H9 (cell line): ENCODE results near the gene CORO7. TPM values are rescaled to one million over a fixed set of nuclear protein-coding genes. Genes with fewer than 3 reads are reported as not detected.

ENCODE experiments used
- DNase-seq: peaks from one replicate; pipeline ENCODE4 v3.0.0-alpha.2; 2017
- H2AFZ ChIP-seq: one replicate; pipeline ENCODE4 v1.6.1; 2013; ENCODE audit warnings: mild to moderate bottlenecking, low read length, control low read depth, moderate library complexity
- H2AK5ac ChIP-seq: 2 replicates; pipeline ENCODE4 v1.6.1; 2013; ENCODE audit warnings: low read length, control low read depth, mixed read lengths; ENCODE audit not compliant: insufficient read length
- H2BK120ac ChIP-seq: one replicate; pipeline ENCODE4 v1.6.1; 2013; ENCODE audit warnings: low read depth, mild to moderate bottlenecking, low read length, control low read depth, inconsistent platforms; ENCODE audit not compliant: poor library complexity, severe bottlenecking
- H2BK12ac ChIP-seq: 2 replicates; pipeline ENCODE4 v1.6.1; 2013; ENCODE audit warnings: low read length, control low read depth, mixed read lengths, low read depth; ENCODE audit not compliant: insufficient read length
- H2BK15ac ChIP-seq: 2 replicates; pipeline ENCODE4 v1.6.1; 2013; ENCODE audit warnings: low read depth, low read length, control low read depth
- H2BK20ac ChIP-seq: one replicate; pipeline ENCODE4 v1.6.1; 2013; ENCODE audit warnings: low read depth, mild to moderate bottlenecking, low read length, control low read depth, inconsistent platforms; ENCODE audit not compliant: poor library complexity, severe bottlenecking
- H2BK5ac ChIP-seq: 2 replicates; pipeline ENCODE4 v1.6.1; 2013; ENCODE audit warnings: low read length, control low read depth, mixed read lengths; ENCODE audit not compliant: insufficient read length
- H3K14ac ChIP-seq: 2 replicates; pipeline ENCODE4 v1.6.1; 2013; ENCODE audit warnings: low read length, control low read depth; ENCODE audit not compliant: insufficient read depth
- H3K18ac ChIP-seq: 2 replicates; pipeline ENCODE4 v1.6.1; 2013; ENCODE audit warnings: low read depth, mild to moderate bottlenecking, mixed read lengths, low read length, control low read depth; ENCODE audit not compliant: insufficient read length
- H3K23ac ChIP-seq: 2 replicates; pipeline ENCODE4 v1.6.1; 2013; ENCODE audit warnings: low read length, control low read depth, mixed read lengths, low read depth; ENCODE audit not compliant: insufficient read length
- H3K23me2 ChIP-seq: 2 replicates; pipeline ENCODE4 v1.6.1; 2013; ENCODE audit warnings: low read depth, mild to moderate bottlenecking, mixed read lengths, low read length, control low read depth; ENCODE audit not compliant: insufficient read length, poor library complexity, severe bottlenecking
- H3K27ac ChIP-seq: 2 replicates; pipeline ENCODE4 v1.5.1; 2013; ENCODE audit warnings: low read length, control low read depth, mixed read lengths, low read depth; ENCODE audit not compliant: insufficient read length
- H3K27me3 ChIP-seq: 2 replicates; pipeline ENCODE4 v1.6.1; 2013; ENCODE audit warnings: low read length, control low read depth, inconsistent platforms; ENCODE audit not compliant: insufficient read depth
- H3K4ac ChIP-seq: 2 replicates; pipeline ENCODE4 v1.6.1; 2013; ENCODE audit warnings: low read depth, mild to moderate bottlenecking, control low read depth, inconsistent platforms, low read length, moderate library complexity
- H3K4me1 ChIP-seq: 2 replicates; pipeline ENCODE4 v1.6.1; 2013; ENCODE audit warnings: low read length, control low read depth, inconsistent platforms; ENCODE audit not compliant: insufficient read depth
- H3K4me2 ChIP-seq: 2 replicates; pipeline ENCODE4 v1.6.1; 2013; ENCODE audit warnings: low read length, control low read depth, mixed read lengths; ENCODE audit not compliant: insufficient read length, insufficient read depth
- H3K56ac ChIP-seq: 2 replicates; pipeline ENCODE4 v1.6.1; 2013; ENCODE audit warnings: low read depth, mild to moderate bottlenecking, mixed read lengths, low read length, control low read depth; ENCODE audit not compliant: insufficient read length
- H3K79me1 ChIP-seq: 2 replicates; pipeline ENCODE4 v1.6.1; 2013; ENCODE audit warnings: low read depth, mild to moderate bottlenecking, moderate library complexity, low read length, control low read depth, inconsistent platforms; ENCODE audit not compliant: insufficient read depth, poor library complexity, severe bottlenecking
- H3K79me2 ChIP-seq: 2 replicates; pipeline ENCODE4 v1.6.1; 2013; ENCODE audit warnings: low read length, control low read depth, inconsistent platforms; ENCODE audit not compliant: insufficient read depth
- H3K9ac ChIP-seq: 2 replicates; pipeline ENCODE4 v1.6.1; 2013; ENCODE audit warnings: low read length, control low read depth, mixed read lengths; ENCODE audit not compliant: insufficient read length; ENCODE audit errors: extremely low read depth
- H3K9me3 ChIP-seq: one replicate; pipeline ENCODE4 v1.6.1; 2013; ENCODE audit warnings: low read depth, low read length, inconsistent platforms; ENCODE audit not compliant: control insufficient read depth
- H3T11ph ChIP-seq: one replicate; pipeline ENCODE4 v1.6.1; 2013; ENCODE audit warnings: mild to moderate bottlenecking, low read length, control low read depth, inconsistent platforms
- H4K20me1 ChIP-seq: one replicate; pipeline ENCODE4 v1.6.1; 2013; ENCODE audit not compliant: control insufficient read depth, insufficient read length, insufficient read depth
- H4K5ac ChIP-seq: 2 replicates; pipeline ENCODE4 v1.6.1; 2013; ENCODE audit warnings: low read depth, mild to moderate bottlenecking, mixed read lengths, low read length, control low read depth; ENCODE audit not compliant: insufficient read length
- H4K8ac ChIP-seq: replicated peaks from 2 replicates; pipeline ENCODE4 v1.6.1; 2013; ENCODE audit warnings: low read length, control low read depth, mixed read lengths, low read depth; ENCODE audit not compliant: insufficient read length
- H4K91ac ChIP-seq: 2 replicates; pipeline ENCODE4 v1.6.1; 2013; ENCODE audit warnings: low read depth, mild to moderate bottlenecking, moderate library complexity, mixed read lengths, low read length, control low read depth; ENCODE audit not compliant: insufficient read length
- H3K27ac Mint-ChIP-seq, 3 experiments: 2 replicates in 2 of 3; 3 replicates in 1 of 3; pipeline ENCODE4 v1.8.0; 2020 to 2021; ENCODE audit warnings: mixed read lengths in 3 of 3, mild to moderate bottlenecking in 1 of 3, moderate library complexity in 1 of 3
- H3K27me3 Mint-ChIP-seq: 2 replicates; pipeline ENCODE4 v1.8.0; 2021; ENCODE audit warnings: low read depth, mild to moderate bottlenecking, moderate library complexity, mixed read lengths
- H3K36me3 Mint-ChIP-seq, 3 experiments: 2 replicates in 2 of 3; 3 replicates in 1 of 3; pipeline ENCODE4 v1.8.0; 2020 to 2021; ENCODE audit warnings: low read depth in 3 of 3, mixed read lengths in 3 of 3; ENCODE audit not compliant: insufficient read depth in 1 of 3
- H3K4me1 Mint-ChIP-seq, 2 experiments: 2 replicates each; pipeline ENCODE4 v1.8.0; 2020; ENCODE audit warnings: mixed read lengths in 2 of 2
- H3K4me3 Mint-ChIP-seq, 2 experiments: 2 replicates in 1 of 2; 3 replicates in 1 of 2; pipeline ENCODE4 v1.8.0; 2020 to 2021; ENCODE audit warnings: mild to moderate bottlenecking in 2 of 2, mixed read lengths in 2 of 2, moderate library complexity in 1 of 2
- H3K9me3 Mint-ChIP-seq, 2 experiments: 2 replicates in 1 of 2; 3 replicates in 1 of 2; pipeline ENCODE4 v1.8.0; 2020; ENCODE audit warnings: mild to moderate bottlenecking in 2 of 2, mixed read lengths in 2 of 2, moderate library complexity in 1 of 2
- WGBS: extraction: QIAGEN DNeasy Blood & Tissue Kit; methylation state at CpG from one replicate; pipeline ENCODE4 v1.1.7; 2013; ENCODE audit warnings: missing lambda C conversion rate, low lambda C conversion rate, mixed read lengths; ENCODE audit not compliant: insufficient read length; ENCODE audit errors: extremely low coverage; 5-methylcytosine and 5-hydroxymethylcytosine counted together
- total RNA-seq: library from RNA; stranded (reverse); gene quantifications from 2 replicates; pipeline ENCODE4 v1.2.1, GENCODE V29; 2021
- TF ChIP-seq, protein P1 (sequence below): fragments of 200-600 bp; sonication (generic); conservative IDR thresholded peaks from 3 replicates; pipeline ENCODE4 v1.8.0; 2021; ENCODE audit warnings: antibody characterized with exemption, mild to moderate bottlenecking

The CORO7 gene
- total RNA-seq, 1 experiment from 2014 or later: 38.4 TPM

DNA sequence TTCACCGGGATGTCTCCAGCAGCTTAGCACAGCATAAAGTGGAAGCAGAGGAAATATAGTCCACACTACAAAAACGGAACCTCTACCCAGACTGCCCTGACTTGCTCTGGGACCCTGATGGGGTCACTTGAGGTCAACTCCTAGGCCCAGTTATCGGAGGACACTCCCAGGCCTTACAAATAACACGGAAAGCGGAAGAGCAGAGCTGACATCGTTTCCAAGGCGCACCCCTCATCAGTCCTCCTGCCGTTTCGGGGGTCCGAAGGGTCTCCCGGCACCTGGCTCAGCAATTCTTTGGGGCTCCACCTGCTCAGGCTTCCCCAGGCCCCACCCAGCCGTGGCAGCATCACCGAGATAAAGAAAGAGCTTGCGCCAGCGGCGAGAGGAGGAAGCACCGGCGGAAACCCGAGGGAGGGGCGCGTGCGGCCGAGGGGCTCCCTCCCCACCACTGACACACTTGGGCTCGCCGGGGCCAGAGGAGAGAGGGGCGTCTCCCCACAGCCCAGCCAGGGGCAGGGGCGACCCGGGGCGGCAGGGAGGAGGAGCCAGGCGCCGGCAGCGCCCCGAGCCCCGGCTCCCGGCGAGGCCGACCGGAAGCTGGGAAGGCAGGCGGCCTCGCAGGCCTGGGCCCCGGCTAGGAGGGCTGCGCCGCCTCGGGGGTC lies 727 bp downstream of the CORO7 start:
- H3K4me2 ChIP-seq: peak overlapping the region; percentile 81
- H2BK5ac ChIP-seq: no peak overlapping the region
- Mint-ChIP-seq H3K4me1 (peaks cover 8 to 10% of the 10 kb centered on the region in 2 experiments), H3K27me3 (peaks cover 9% of the 10 kb centered on the region), H3K4me3 (peak overlapping the region; percentile 80 to 86), H3K27ac (peak overlapping the region in 1 of 3 experiments; percentile 27; a peak in 2 of 7 replicates), H3K36me3 (no peaks in the 10 kb centered on the region; a peak in 1 of 7 replicates), H3K9me3 (0 out of 5 replicates have a peak, but pooled peaks cover 0 to 1% of the 10 kb centered on the region in 2 experiments)
- no peak overlapping the region for H3K56ac ChIP-seq
- H3K4ac ChIP-seq: no peak overlapping the region
- TF ChIP-seq, protein P1, sequence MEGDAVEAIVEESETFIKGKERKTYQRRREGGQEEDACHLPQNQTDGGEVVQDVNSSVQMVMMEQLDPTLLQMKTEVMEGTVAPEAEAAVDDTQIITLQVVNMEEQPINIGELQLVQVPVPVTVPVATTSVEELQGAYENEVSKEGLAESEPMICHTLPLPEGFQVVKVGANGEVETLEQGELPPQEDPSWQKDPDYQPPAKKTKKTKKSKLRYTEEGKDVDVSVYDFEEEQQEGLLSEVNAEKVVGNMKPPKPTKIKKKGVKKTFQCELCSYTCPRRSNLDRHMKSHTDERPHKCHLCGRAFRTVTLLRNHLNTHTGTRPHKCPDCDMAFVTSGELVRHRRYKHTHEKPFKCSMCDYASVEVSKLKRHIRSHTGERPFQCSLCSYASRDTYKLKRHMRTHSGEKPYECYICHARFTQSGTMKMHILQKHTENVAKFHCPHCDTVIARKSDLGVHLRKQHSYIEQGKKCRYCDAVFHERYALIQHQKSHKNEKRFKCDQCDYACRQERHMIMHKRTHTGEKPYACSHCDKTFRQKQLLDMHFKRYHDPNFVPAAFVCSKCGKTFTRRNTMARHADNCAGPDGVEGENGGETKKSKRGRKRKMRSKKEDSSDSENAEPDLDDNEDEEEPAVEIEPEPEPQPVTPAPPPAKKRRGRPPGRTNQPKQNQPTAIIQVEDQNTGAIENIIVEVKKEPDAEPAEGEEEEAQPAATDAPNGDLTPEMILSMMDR: no peak
- H2BK12ac ChIP-seq: no peak overlapping the region
- no peak overlapping the region for H3K27ac ChIP-seq
- H3K79me2 ChIP-seq: no peaks in the 10 kb centered on the region
- peak; percentile 37 for DNase-seq
- H3T11ph ChIP-seq: no peak overlapping the region
- H3K27me3 ChIP-seq: no peaks in the 10 kb centered on the region
- H2BK20ac ChIP-seq: no peak overlapping the region
- no peaks in the 10 kb centered on the region for H4K20me1 ChIP-seq
- WGBS: no CpG with 5 or more reads among the region's 44 CpGs
- H2AK5ac ChIP-seq: no peak overlapping the region
- H3K23ac ChIP-seq: no peak overlapping the region
- H4K91ac ChIP-seq: no peak overlapping the region
- H3K18ac ChIP-seq: no peak overlapping the region
- H3K9ac ChIP-seq: no peak overlapping the region
- no peak overlapping the region for H2BK15ac ChIP-seq
- H3K79me1 ChIP-seq: no peaks in the 10 kb centered on the region
- 0 out of 2 replicates have a peak overlapping the region, but pooled peaks have one; percentile 40 for H3K14ac ChIP-seq
- no peaks in the 10 kb centered on the region for H3K23me2 ChIP-seq
- no peak overlapping the region for H2BK120ac ChIP-seq
- no peak overlapping the region for H4K5ac ChIP-seq
- no peak overlapping the region for H4K8ac ChIP-seq
- H2AFZ ChIP-seq: no peak overlapping the region
- H3K9me3 ChIP-seq: no peaks in the 10 kb centered on the region
- no peaks in the 10 kb centered on the region; the same call in 1 of the 2 replicates for H3K4me1 ChIP-seq
